DOHH2 (cell line): Measurements from ENCODE around the gene FAM234A.

ENCODE experiments used
- CTCF ChIP-seq: fragments of 200-600 bp; sonication (generic); IDR thresholded peaks from one replicate; pipeline ENCODE4 v1.5.1; 2014; ENCODE audit warnings: antibody characterized with exemption, mild to moderate bottlenecking, low read depth, low read length; ENCODE audit not compliant: poor library complexity, severe bottlenecking
- EZH2phosphoT487 ChIP-seq: fragments of 200-600 bp; sonication (generic); IDR thresholded peaks from 2 replicates; pipeline ENCODE4 v1.6.1; 2017; ENCODE audit warnings: borderline replicate concordance, mild to moderate bottlenecking, antibody characterized with exemption, low read length, moderate library complexity, mixed read lengths

GRCh38 chr16:262121-262745 is 27.6 kb downstream of the FAM234A start:
- no peak for TF ChIP-seq CTCF
- TF ChIP-seq EZH2phosphoT487, result no peak
